Adrenal gland (tissue), 5 donors: ENCODE data around the gene PRKD1.

Experiments used
- POLR2A ChIP-seq, 2 donors: fragments of 450-650 bp; IDR thresholded peaks; one replicate each; pipeline ENCODE4 v1.6.1; 2017; ENCODE audit warnings: antibody characterized with exemption in 2 of 2, mild to moderate bottlenecking in 2 of 2, moderate library complexity in 1 of 2
- TF ChIP-seq, protein P1 (sequence below), 6 experiments: fragments of 450-650 bp in 4 of 6; fragments of 200-600 bp in 2 of 6; sonication (generic) in 1 of 6; IDR thresholded peaks; 1 replicate in 5 of 6; 2 replicates in 1 of 6; pipeline versions ENCODE4 v1.5.1 to v1.8.0; 2016 to 2021; ENCODE audit warnings: antibody characterized with exemption in 6 of 6, mild to moderate bottlenecking in 2 of 6, moderate library complexity in 1 of 6
- donor health status: DM: no; HTN: no; CAD: no.

GRCh38 chr14:29885988-29886387, 41.7 kb downstream of the PRKD1 start:
- TF ChIP-seq, protein P1, sequence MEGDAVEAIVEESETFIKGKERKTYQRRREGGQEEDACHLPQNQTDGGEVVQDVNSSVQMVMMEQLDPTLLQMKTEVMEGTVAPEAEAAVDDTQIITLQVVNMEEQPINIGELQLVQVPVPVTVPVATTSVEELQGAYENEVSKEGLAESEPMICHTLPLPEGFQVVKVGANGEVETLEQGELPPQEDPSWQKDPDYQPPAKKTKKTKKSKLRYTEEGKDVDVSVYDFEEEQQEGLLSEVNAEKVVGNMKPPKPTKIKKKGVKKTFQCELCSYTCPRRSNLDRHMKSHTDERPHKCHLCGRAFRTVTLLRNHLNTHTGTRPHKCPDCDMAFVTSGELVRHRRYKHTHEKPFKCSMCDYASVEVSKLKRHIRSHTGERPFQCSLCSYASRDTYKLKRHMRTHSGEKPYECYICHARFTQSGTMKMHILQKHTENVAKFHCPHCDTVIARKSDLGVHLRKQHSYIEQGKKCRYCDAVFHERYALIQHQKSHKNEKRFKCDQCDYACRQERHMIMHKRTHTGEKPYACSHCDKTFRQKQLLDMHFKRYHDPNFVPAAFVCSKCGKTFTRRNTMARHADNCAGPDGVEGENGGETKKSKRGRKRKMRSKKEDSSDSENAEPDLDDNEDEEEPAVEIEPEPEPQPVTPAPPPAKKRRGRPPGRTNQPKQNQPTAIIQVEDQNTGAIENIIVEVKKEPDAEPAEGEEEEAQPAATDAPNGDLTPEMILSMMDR (IDR thresholded peaks at IDR 0.05), result no peak
- TF ChIP-seq POLR2A (IDR thresholded peaks at IDR 0.05), result no peak
